HepG2 (cell line): Measurements from ENCODE around the gene R3HDM1. TPM values are rescaled to one million over a fixed set of nuclear protein-coding genes. Genes with fewer than 3 reads are reported as not detected.

ENCODE experiments used
- DMAP1 ChIP-seq: IDR thresholded peaks from 2 replicates; pipeline ENCODE4 v1.6.1; 2016
- E2F5 ChIP-seq: sonication (generic); formaldehyde crosslinking; conservative IDR thresholded peaks from 2 replicates; pipeline ENCODE4 v1.4.0; 2020; ENCODE audit warnings: missing genetic modification reagents
- ELF1 ChIP-seq: sonication (generic); formaldehyde crosslinking; IDR thresholded peaks from 2 replicates; pipeline ENCODE4 v1.4.0; 2020; ENCODE audit warnings: missing genetic modification reagents
- IRF2 ChIP-seq: IDR thresholded peaks from 2 replicates; pipeline ENCODE4 v1.6.1; 2018; ENCODE audit warnings: missing genetic modification reagents, missing compliant biosample characterization
- MXI1 ChIP-seq: IDR thresholded peaks from 3 replicates; pipeline ENCODE4 v1.6.1; 2012; ENCODE audit warnings: low read depth, low read length, inconsistent platforms, borderline replicate concordance
- NR2F1 ChIP-seq, 2 experiments: fragments of 450-650 bp in 1 of 2; formaldehyde crosslinking in 1 of 2; IDR thresholded peaks; 2 replicates each; pipeline versions ENCODE4 v1.5.0 to v1.6.1; 2016 to 2020; ENCODE audit warnings: mild to moderate bottlenecking in 1 of 2, missing compliant biosample characterization in 1 of 2, missing genetic modification reagents in 1 of 2, moderate library complexity in 1 of 2
- NR2F6 ChIP-seq, 2 experiments: IDR thresholded peaks; 2 replicates each; pipeline ENCODE4 v1.6.1; 2016; ENCODE audit warnings: antibody characterized with exemption in 1 of 2, mild to moderate bottlenecking in 1 of 2
- RAD51 ChIP-seq: fragments of 450-650 bp; IDR thresholded peaks from 2 replicates; pipeline ENCODE4 v1.6.1; 2016; ENCODE audit warnings: borderline replicate concordance
- RBAK ChIP-seq: sonication (generic); formaldehyde crosslinking; IDR thresholded peaks from 2 replicates; pipeline ENCODE4 v1.5.1; 2020; ENCODE audit warnings: mild to moderate bottlenecking, missing genetic modification reagents
- RFXANK ChIP-seq: IDR thresholded peaks from 2 replicates; pipeline ENCODE4 v1.6.1; 2016
- SALL1 ChIP-seq: sonication (generic); formaldehyde crosslinking; IDR thresholded peaks from 2 replicates; pipeline ENCODE4 v1.8.0; 2022; ENCODE audit warnings: mild to moderate bottlenecking, missing genetic modification reagents
- SIN3B ChIP-seq: fragments of 150-350 bp; IDR thresholded peaks from 2 replicates; pipeline ENCODE4 v1.6.1; 2014; ENCODE audit warnings: low read length
- SP4 ChIP-seq: sonication (generic); formaldehyde crosslinking; IDR thresholded peaks from 2 replicates; pipeline ENCODE4 v1.8.1; 2023; ENCODE audit warnings: mild to moderate bottlenecking, missing genetic modification reagents
- STAT5B ChIP-seq: sonication (generic); formaldehyde crosslinking; IDR thresholded peaks from 2 replicates; pipeline ENCODE4 v1.4.0; 2020; ENCODE audit warnings: missing genetic modification reagents
- TFAP4 ChIP-seq: sonication (generic); IDR thresholded peaks from 2 replicates; pipeline ENCODE4 v1.6.1; 2016; ENCODE audit warnings: low read depth, borderline replicate concordance
- YEATS2 ChIP-seq: sonication (generic); formaldehyde crosslinking; IDR thresholded peaks from 2 replicates; pipeline ENCODE4 v1.4.0; 2020; ENCODE audit warnings: missing genetic modification reagents, borderline replicate concordance
- ZBTB21 ChIP-seq: sonication (generic); formaldehyde crosslinking; IDR thresholded peaks from 2 replicates; pipeline ENCODE4 v1.4.0; 2020; ENCODE audit warnings: missing genetic modification reagents
- ZBTB34 ChIP-seq: sonication (generic); formaldehyde crosslinking; IDR thresholded peaks from 2 replicates; pipeline ENCODE4 v1.8.0; 2022; ENCODE audit warnings: mild to moderate bottlenecking, missing genetic modification reagents
- ZNF232 ChIP-seq: sonication (generic); formaldehyde crosslinking; IDR thresholded peaks from 2 replicates; pipeline ENCODE4 v1.4.0; 2020; ENCODE audit warnings: missing genetic modification reagents, borderline replicate concordance
- ZNF44 ChIP-seq: sonication (generic); formaldehyde crosslinking; IDR thresholded peaks from 2 replicates; pipeline ENCODE4 v1.5.1; 2020; ENCODE audit warnings: mild to moderate bottlenecking, missing genetic modification reagents
- ZNF501 ChIP-seq: sonication (generic); formaldehyde crosslinking; IDR thresholded peaks from 2 replicates; pipeline ENCODE4 v1.5.1; 2020; ENCODE audit warnings: mild to moderate bottlenecking, moderate library complexity, missing genetic modification reagents
- ZNF543 ChIP-seq: sonication (generic); formaldehyde crosslinking; IDR thresholded peaks from 2 replicates; pipeline ENCODE4 v1.4.0; 2020; ENCODE audit warnings: mild to moderate bottlenecking, missing genetic modification reagents
- polyA plus RNA-seq, 8 experiments: library from polyadenylated mRNA; depleted of rRNA in 3 of 8; stranded (reverse) in 7 of 8; unstranded in 1 of 8; fragments of >200 nt; fragmentation: Illumina TruSeq in 4 of 8; extraction: Trizol in 4 of 8; gene quantifications; 2 replicates each; pipeline versions ENCODE4 v1.2.1 to v1.2.3, GENCODE V29; 2011 to 2016; ENCODE audit warnings: low read depth in 4 of 8, missing spikeins in 1 of 8, mixed read lengths in 1 of 8; ENCODE audit not compliant: insufficient read depth in 1 of 8
- total RNA-seq, 5 experiments: library from RNA; depleted of rRNA; stranded (reverse); fragments of >200 nt; fragmentation: Illumina TruSeq; extraction: Trizol; gene quantifications; 2 replicates each; pipeline ENCODE4 v1.2.3, GENCODE V29; 2016; ENCODE audit warnings: low read depth in 1 of 5
- TF ChIP-seq, protein P1 (sequence below): sonication (generic); formaldehyde crosslinking; IDR thresholded peaks from 2 replicates; pipeline ENCODE4 v1.8.1; 2023; ENCODE audit warnings: missing genetic modification reagents, inconsistent platforms, borderline replicate concordance
- TF ChIP-seq, protein P2 (sequence below): sonication (generic); formaldehyde crosslinking; conservative IDR thresholded peaks from 2 replicates; pipeline ENCODE4 v1.8.0; 2022; ENCODE audit warnings: missing genetic modification reagents

R3HDM1 gene
- total and polyA plus RNA-seq, 2 of the 13 experiments (the other 11 are each of a cell fraction or from before 2014, with no cell fraction given), result 15.7 to 54.3 TPM

DNA sequence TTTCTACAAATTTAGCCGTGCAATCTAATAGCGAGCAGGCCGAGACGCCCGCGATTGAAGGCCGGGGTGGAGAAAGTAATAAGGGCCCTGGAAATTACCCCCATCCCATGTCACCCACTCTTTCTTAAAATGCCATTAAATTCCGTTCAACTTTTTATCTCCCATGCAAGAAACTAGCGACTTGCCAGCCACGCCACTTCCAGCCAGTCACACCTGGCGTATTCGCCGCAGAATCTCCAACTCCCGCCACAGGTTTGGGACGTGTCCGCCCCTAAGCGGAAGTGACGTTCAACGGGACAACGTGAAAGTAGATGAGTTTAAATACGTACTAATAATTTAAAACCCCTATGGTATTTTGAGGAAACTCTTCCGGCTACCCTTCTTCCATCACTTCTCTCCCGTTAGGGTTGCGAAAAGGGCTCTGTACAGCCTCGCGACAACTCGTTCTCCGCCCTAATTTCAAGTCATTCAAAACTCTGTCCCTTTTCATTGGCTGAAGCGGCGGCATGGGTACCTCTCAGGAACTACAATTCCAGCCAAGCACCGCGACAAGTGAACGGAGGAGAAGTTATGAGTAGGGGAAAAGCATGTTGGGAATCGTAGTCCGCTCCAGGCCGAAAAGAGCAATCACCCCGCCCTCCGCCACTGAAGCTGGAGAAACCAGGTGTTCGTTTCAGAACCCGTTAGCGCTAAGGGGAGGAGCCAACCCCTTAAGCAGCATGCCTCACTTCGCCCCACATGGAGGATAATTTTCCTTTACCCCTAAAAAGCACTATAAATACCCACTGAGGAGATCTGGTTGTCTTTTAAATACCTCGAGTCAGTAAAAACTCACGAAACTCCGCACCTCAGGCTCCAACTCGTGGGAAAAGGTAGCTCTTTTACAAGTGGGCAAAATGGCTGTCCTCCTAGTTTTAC is 712 bp upstream of the R3HDM1 start, which contains the start of gene ZRANB3 (continued):
- 0 out of 2 replicates have a peak, but pooled peaks have one; percentile 51 for TF ChIP-seq STAT5B (CRISPR knock-in tag)
- TF ChIP-seq SIN3B, result peak; percentile 94
- peak; percentile 93 for TF ChIP-seq MXI1
- peak; percentile 64 for TF ChIP-seq ELF1 (CRISPR knock-in tag)
- TF ChIP-seq SALL1 (CRISPR knock-in tag), result no peak; the same call in none of the 2 replicates
- TF ChIP-seq NR2F1 (CRISPR knock-in tag; IDR thresholded peaks at IDR 0.05), result no peak
- TF ChIP-seq ZBTB34 (CRISPR knock-in tag), result peak; percentile 52; the same call in 1 of the 2 replicates
- TF ChIP-seq E2F5 (CRISPR knock-in tag), result peak; percentile 92
- no peak for TF ChIP-seq NR2F6 (IDR thresholded peaks at IDR 0.05)
- 0 out of 2 replicates have a peak, but pooled peaks have one; percentile 19 for TF ChIP-seq NR2F6 (CRISPR knock-in tag; IDR thresholded peaks at IDR 0.05)
- TF ChIP-seq TFAP4, result peak; percentile 74; the same call in 1 of the 2 replicates
- TF ChIP-seq DMAP1 (CRISPR knock-in tag), result peak; percentile 69
- 0 out of 2 replicates have a peak, but pooled peaks have one; percentile 35 for TF ChIP-seq RBAK (CRISPR knock-in tag)
- TF ChIP-seq RAD51, result no peak
- TF ChIP-seq, protein P1, sequence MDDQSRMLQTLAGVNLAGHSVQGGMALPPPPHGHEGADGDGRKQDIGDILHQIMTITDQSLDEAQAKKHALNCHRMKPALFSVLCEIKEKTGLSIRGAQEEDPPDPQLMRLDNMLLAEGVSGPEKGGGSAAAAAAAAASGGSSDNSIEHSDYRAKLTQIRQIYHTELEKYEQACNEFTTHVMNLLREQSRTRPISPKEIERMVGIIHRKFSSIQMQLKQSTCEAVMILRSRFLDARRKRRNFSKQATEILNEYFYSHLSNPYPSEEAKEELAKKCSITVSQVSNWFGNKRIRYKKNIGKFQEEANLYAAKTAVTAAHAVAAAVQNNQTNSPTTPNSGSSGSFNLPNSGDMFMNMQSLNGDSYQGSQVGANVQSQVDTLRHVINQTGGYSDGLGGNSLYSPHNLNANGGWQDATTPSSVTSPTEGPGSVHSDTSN (CRISPR knock-in tag), result 0 out of 2 replicates have a peak, but pooled peaks have one; percentile 46
- peak; percentile 86 for TF ChIP-seq ZNF501
- no peak; the same call in none of the 2 replicates for TF ChIP-seq YEATS2
- TF ChIP-seq SP4 (CRISPR knock-in tag), result no peak
- TF ChIP-seq IRF2 (CRISPR knock-in tag), result peak; percentile 82; the same call in 1 of the 2 replicates
- peak; percentile 76; the same call in 1 of the 2 replicates for TF ChIP-seq ZBTB21 (CRISPR knock-in tag)
- 0 out of 2 replicates have a peak, but pooled peaks have one; percentile 11 for TF ChIP-seq ZNF543 (CRISPR knock-in tag)
- TF ChIP-seq, protein P2, sequence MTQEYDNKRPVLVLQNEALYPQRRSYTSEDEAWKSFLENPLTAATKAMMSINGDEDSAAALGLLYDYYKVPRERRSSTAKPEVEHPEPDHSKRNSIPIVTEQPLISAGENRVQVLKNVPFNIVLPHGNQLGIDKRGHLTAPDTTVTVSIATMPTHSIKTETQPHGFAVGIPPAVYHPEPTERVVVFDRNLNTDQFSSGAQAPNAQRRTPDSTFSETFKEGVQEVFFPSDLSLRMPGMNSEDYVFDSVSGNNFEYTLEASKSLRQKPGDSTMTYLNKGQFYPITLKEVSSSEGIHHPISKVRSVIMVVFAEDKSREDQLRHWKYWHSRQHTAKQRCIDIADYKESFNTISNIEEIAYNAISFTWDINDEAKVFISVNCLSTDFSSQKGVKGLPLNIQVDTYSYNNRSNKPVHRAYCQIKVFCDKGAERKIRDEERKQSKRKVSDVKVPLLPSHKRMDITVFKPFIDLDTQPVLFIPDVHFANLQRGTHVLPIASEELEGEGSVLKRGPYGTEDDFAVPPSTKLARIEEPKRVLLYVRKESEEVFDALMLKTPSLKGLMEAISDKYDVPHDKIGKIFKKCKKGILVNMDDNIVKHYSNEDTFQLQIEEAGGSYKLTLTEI (CRISPR knock-in tag), result no peak
- peak; percentile 20; the same call in 1 of the 2 replicates for TF ChIP-seq ZNF232 (CRISPR knock-in tag)
- TF ChIP-seq RFXANK (CRISPR knock-in tag), result no peak
- peak; percentile 35; the same call in 1 of the 2 replicates for TF ChIP-seq ZNF44 (CRISPR knock-in tag)
